ENCODE results near the gene ASCL3.

- TF ChIP-seq POLR2AphosphoS5 (IDR thresholded peaks at IDR 0.05; ENCODE audit: low read depth) (no peak), REST (IDR thresholded peaks at IDR 0.05; ENCODE audit: unreplicated experiment) (no peak)
Measured at GRCh38 chr11:8967184-8967583, 24.4 kb upstream of the ASCL3 start.
